GM21360 (cell line): Measurements from ENCODE around the gene GORAB.

Experiments
- ATAC-seq: cut with Tn5 transposase; IDR thresholded peaks from one replicate; pipeline ENCODE4 v1.9.1; 2021; ENCODE audit warnings: mild to moderate bottlenecking, moderate library complexity; ENCODE audit not compliant: unreplicated experiment

Gene GORAB

GRCh38 chr1:170537798-170538503, 6.0 kb downstream of the GORAB start:
- no peak for ATAC-seq

DNA sequence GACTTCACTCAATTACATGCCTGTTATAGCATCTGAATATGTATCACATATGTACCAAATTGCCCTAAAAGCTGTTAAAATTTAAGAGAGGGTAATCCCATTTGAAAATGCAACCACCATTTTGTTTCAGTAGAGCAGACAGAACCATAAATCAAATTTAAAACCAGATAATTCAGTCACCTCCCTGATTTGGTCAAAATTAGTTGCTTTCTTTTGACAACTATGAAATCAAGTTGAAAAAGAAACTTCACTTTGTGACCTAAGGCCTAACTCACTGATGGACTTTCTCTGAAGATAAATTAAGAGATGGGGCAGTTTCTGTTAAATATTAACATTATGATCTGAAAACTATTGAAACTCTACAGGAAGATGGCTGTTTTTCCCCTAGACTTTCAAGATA, 6.7 kb downstream of the GORAB start:
- no peak for ATAC-seq

DNA sequence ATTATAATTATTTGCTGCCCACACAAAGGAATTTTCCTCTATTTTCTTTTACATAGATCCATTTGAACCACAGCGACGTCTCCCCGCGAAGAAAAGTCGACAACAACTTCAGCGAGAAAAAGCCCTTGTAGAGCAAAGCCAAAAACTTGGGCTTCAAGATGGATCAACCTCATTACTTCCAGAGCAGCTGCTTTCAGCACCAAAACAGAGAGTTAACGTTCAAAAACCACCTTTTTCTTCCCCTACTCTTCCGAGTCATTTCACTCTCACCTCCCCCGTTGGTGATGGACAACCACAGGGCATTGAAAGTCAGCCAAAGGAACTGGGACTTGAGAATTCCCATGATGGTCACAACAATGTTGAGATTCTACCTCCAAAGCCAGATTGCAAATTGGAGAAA, 7.2 kb downstream of the GORAB start:
- ATAC-seq: no peak

- ATAC-seq: no peak
Observed at GRCh38 chr1:170544624-170545023, 12.7 kb downstream of the GORAB start.

DNA sequence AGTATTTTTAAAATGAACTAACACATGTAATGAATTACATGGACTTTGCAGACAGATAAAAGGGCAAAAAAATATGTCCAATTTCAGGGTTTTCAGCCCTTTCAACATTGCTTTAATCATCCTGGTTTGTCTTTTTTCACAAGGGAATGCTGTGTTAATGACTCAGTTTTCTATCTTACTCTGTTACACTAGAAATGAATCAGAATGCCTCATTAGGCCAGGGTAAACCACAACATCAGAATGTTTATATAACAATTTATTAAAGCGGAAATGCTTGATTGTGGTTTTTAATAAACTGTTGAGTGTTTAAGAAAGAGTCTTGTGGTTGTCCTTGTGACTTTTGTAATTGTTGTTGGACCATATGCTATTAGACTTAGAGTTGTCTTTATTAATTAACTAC, 13.5 kb downstream of the GORAB start:
- ATAC-seq: no peak

DNA sequence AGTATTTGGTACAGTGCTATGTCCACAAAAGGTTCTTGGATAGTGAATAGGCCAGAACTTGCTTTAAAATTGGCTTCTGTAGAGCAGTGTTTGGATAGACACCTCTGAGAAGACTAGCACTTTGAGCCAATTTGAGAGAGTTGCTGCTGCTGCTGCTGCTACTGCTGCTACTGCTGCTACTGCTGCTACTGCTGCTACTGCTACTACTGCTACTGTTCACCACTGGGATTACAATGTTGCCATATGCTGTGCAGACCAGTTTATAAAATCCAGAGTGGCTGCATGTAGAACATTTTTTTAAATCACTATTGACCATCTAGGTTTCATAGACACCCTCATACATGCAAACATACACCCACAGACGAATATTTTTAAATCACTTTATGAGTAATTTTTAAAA, 15.3 kb downstream of the GORAB start:
- no peak for ATAC-seq

- ATAC-seq: no peak
Observed at GRCh38 chr1:170548497-170548896, 16.5 kb downstream of the GORAB start.

DNA sequence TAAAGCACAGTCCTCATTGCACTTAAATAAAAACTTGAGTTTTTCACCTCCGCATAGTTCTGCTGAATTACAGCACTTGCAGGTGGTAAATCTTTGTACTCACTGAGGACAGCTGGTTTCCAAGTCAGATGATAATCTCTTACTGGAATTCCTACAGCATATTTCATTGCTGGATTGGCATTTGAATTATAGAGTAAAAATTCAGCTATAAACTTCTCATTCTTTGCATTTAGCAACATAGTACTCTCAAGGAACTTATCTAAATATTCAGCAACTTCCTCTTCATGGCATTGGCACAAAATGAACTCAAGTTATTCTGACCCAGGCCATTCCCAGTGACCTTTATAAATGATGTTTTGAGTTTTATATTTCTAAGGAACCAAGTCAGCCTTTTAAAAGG, 23.4 kb downstream of the GORAB start:
- ATAC-seq: no peak

- ATAC-seq: no peak
Observed at GRCh38 chr1:170556917-170557316, 25.0 kb downstream of the GORAB start.

GRCh38 chr1:170558731-170559130, 26.8 kb downstream of the GORAB start:
- no peak for ATAC-seq

GRCh38 chr1:170559166-170559565, 27.2 kb downstream of the GORAB start:
- ATAC-seq: no peak

DNA sequence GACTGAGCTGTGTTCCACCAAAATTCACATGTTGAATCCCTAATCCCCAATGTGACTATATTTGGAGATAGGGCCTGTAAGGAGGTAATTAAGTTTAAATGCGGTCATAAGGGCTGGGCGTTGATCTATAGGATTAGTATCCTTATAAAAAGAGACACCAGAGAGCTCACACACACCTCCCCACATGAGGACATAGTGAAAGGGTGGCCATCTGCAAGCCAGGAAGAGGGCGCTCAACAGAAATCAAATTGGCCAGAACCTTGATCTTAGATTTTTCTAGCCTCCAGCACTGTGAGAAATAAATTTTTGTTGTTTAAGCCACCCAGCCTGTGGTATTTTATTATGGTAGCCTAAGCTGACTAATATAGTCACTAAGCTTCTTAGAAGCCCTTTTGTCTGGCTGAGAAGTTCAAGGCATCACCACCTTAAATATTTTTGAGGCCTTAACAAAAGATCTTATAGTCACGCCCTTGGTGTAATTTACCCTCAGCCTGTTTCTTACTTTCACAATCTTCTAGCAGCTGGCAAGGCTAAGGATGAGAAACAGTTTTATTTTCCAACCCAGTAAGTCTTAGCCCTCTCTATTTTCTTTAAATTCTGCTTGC, 28.8 kb downstream of the GORAB start:
- ATAC-seq: no peak

- peak; percentile 67 for ATAC-seq
Observed at GRCh38 chr1:170562646-170563338, 30.8 kb downstream of the GORAB start.

DNA sequence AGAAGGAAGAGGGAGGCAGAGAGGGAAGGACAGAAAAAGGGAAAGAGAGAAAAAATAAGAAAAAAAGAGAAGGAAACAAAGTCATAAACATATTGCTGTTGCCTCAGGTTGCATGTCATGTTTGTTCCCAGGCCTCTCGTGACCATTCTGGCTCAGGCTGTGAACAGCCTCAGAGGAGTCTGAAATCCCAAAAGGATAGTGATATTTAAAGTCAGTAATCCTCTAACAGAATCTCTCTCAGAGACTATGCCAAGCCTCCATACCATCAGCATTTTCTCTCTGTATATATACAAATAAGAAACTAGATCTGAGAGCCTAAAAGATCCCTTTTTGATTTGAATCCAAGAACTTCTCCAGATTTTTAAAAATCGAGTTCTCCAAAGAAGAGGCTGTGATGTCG, 35.2 kb downstream of the GORAB start:
- no peak for ATAC-seq

DNA sequence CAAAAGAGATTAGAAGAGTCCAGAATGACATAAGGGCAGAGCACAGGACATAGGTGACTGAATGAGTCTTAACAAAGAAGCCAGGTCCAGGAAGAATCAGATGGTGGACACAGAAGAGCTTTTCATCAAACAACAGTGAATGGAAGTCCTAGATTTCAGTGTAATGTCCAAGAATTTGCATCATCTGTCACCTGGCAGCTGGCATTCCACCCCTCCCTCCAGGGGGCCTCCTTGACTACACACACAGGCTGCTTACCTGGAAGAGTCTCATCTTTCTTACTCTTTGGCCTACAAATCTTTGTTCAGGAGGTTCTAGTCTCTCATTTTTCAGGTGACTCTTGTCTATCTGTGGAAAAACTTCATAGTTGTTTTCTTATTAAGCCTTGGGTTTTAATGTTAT, 36.2 kb downstream of the GORAB start:
- no peak for ATAC-seq

GRCh38 chr1:170576980-170577379, 45.0 kb downstream of the GORAB start:
- ATAC-seq: no peak

GRCh38 chr1:170578359-170578758, 46.4 kb downstream of the GORAB start:
- ATAC-seq: no peak

GRCh38 chr1:170580636-170581440, 48.9 kb downstream of the GORAB start:
- ATAC-seq: no peak

- ATAC-seq: no peak
Observed at GRCh38 chr1:170583186-170583585, 51.2 kb downstream of the GORAB start.

- no peak for ATAC-seq
Observed at GRCh38 chr1:170586321-170587252, 54.6 kb downstream of the GORAB start.
